Transverse colon (tissue), 4 donors: ENCODE measurements around the gene NDRG3. TPM values are rescaled to one million over a fixed set of nuclear protein-coding genes. Genes with fewer than 3 reads are reported as not detected.

ENCODE experiments used
- DNase-seq: peaks from one replicate; pipeline ENCODE4 v3.0.0-alpha.2; 2019
- H3K27ac ChIP-seq, 4 donors: fragments of 200-600 bp; sonication (generic); 2 replicates each; pipeline ENCODE4 v1.5.1; 2016 to 2018; ENCODE audit warnings: inconsistent platforms in 4 of 4
- H3K27me3 ChIP-seq: fragments of 200-600 bp; sonication (generic); 2 replicates; pipeline ENCODE4 v1.5.1; 2017; ENCODE audit warnings: inconsistent platforms
- H3K36me3 ChIP-seq, 4 donors: fragments of 200-600 bp; sonication (generic); 2 replicates each; pipeline ENCODE4 v1.5.1; 2017 to 2019; ENCODE audit warnings: inconsistent platforms in 4 of 4
- H3K4me1 ChIP-seq, 4 donors: fragments of 200-600 bp; sonication (generic); 2 replicates each; pipeline ENCODE4 v1.5.1; 2017 to 2020; ENCODE audit warnings: inconsistent platforms in 4 of 4
- H3K4me3 ChIP-seq, 4 donors: fragments of 200-600 bp; sonication (generic); 1 replicate in 1 of 4; 2 replicates in 3 of 4; pipeline versions ENCODE4 v1.5.1 to v1.6.1; 2017 to 2019; ENCODE audit warnings: inconsistent platforms in 4 of 4
- H3K9me3 ChIP-seq, 2 donors: fragments of 200-600 bp; sonication (generic); 2 replicates each; pipeline ENCODE4 v1.5.1; 2017 to 2019; ENCODE audit warnings: inconsistent platforms in 2 of 2
- CTCF ChIP-seq, 5 experiments: fragments of 200-600 bp in 3 of 5; fragments of 450-650 bp in 2 of 5; sonication (generic) in 3 of 5; IDR thresholded peaks; 1 replicate in 2 of 5; 2 replicates in 3 of 5; pipeline ENCODE4 v1.5.1; 2016 to 2017; ENCODE audit warnings: antibody characterized with exemption in 5 of 5, inconsistent platforms in 3 of 5, mild to moderate bottlenecking in 2 of 5, moderate library complexity in 1 of 5
- EP300 ChIP-seq: sonication (generic); formaldehyde crosslinking; IDR thresholded peaks from one replicate; pipeline ENCODE4 v1.6.1; 2017; ENCODE audit warnings: antibody characterized with exemption, low read depth
- POLR2A ChIP-seq: fragments of 450-650 bp; IDR thresholded peaks from one replicate; pipeline ENCODE4 v1.6.1; 2016; ENCODE audit warnings: antibody characterized with exemption, mild to moderate bottlenecking, moderate library complexity
- POLR2AphosphoS5 ChIP-seq, 3 donors: sonication (generic); formaldehyde crosslinking; IDR thresholded peaks; one replicate each; pipeline ENCODE4 v1.6.1; 2016; ENCODE audit warnings: antibody characterized with exemption in 3 of 3
- WGBS, 2 donors: methylation state at CpG; one replicate each; pipeline ENCODE4 v1.1.5; 2018; ENCODE audit warnings: low coverage in 1 of 2; 5-methylcytosine and 5-hydroxymethylcytosine counted together
- in situ Hi-C, 4 donors: fragments of 200-750 bp; cut with MboI; loops; one replicate each; pipeline versions ENCODE4 v1.15.0 to v1.15.1; 2017; ENCODE audit warnings: low sequenced_read_pairs in 3 of 4, low pct_ligation_motif_present in 1 of 4, low pct_unique_long_range_greater_than_20kb in 1 of 4
- intact Hi-C: fragments of 100-400 bp; cut with DNase I; formaldehyde crosslinking; loops from one replicate; pipeline ENCODE4 v1.15.1; 2023; ENCODE audit warnings: low total_unique reads
- total RNA-seq, 4 donors: library from RNA; depleted of rRNA; stranded (reverse); fragments of >200 nt; gene quantifications; one replicate each; pipeline ENCODE4 v1.1.0, GENCODE V29; 2016

NDRG3 gene
- total RNA-seq, 4 donors from 2014 or later, result 1.9 to 54.7 (median 33.1) TPM

GRCh38 chr20:36736451-36737182 lies 9.3 kb downstream of the NDRG3 start:
- in situ Hi-C loops, result no loop called here
- 85% methylated on average over 3 of the region's 3 CpGs; no CpG with 5 or more reads in 1 of the 2 donors for WGBS, 2 donors
- no peaks in the 10 kb centered on the region for H3K9me3 ChIP-seq

DNA sequence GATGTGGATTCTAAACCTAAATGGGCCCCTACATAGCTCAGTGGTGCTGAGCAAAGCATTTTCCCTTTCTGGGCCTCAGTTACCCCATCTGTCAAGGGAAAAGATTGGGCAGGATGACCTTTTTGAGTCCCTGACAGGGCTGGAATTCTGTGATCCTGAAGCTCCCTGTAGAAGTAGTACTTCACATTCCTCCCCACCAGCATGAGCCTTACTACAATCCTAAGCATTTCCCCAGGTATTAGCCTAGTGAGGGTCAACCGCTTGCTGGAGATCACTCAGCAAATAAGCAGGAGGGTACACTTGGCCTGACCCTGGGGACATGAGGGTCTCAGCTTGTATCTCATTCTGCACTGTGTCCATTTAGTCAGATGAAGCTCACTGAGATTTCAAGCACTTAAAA lies 13.4 kb downstream of the NDRG3 start:
- Histone ChIP-seq H3K27ac (no peak overlapping the region), H3K4me3 (no peak overlapping the region), H3K9me3 (no peaks in the 10 kb centered on the region), H3K36me3 (no peaks in the 10 kb centered on the region), H3K27me3 (no peaks in the 10 kb centered on the region), H3K4me1 (peaks cover 0 to 25% (median 2%) of the 10 kb centered on the region in 4 donors)
- no peak for TF ChIP-seq EP300
- in situ Hi-C loops (no loop called here), intact Hi-C loops (loop anchor here (5.0 kb wide), 1 partner anchor 1025 kb away; no protein-coding TSS in a partner anchor)
- DNase-seq, result no peak
- WGBS, 2 donors, result 95% methylated on average over 1 of the region's 1 CpG; no CpG with 5 or more reads in 1 of the 2 donors

More at GRCh38 chr20:36736451-36737182, 9.3 kb downstream of the NDRG3 start:
- Histone ChIP-seq H3K4me1 (peaks cover 0 to 25% (median 2%) of the 10 kb centered on the region in 4 donors), H3K4me3 (no peak overlapping the region), H3K36me3 (no peaks in the 10 kb centered on the region), H3K27me3 (no peaks in the 10 kb centered on the region), H3K27ac (no peak overlapping the region)
- no peak for TF ChIP-seq CTCF (IDR thresholded peaks at IDR 0.05)
- no peak for TF ChIP-seq EP300
- no peak for TF ChIP-seq POLR2AphosphoS5 (IDR thresholded peaks at IDR 0.05)
- TF ChIP-seq POLR2A, result no peak
- intact Hi-C loops, result no loop called here
- DNase-seq, result no peak

DNA sequence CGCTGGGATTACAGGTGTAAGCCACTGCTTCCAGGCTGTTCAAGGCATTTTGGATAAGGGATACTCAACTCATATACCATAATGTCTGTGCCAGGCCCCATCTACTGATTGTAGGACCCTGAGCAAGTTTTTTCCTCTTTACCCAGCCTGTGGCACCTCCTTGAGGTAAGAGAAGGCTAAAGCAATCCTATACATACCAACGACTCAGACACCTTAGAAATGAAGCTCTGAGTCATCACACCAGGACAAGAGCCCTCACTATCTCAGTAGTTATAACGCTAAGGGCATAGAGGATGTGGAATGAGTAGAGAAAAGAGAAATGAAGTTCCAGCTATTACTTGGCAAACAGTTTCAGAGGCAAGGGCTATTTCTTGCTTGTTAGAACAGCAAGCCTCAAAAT lies 16.9 kb downstream of the NDRG3 start:
- Histone ChIP-seq H3K9me3 (no peaks in the 10 kb centered on the region), H3K27ac (no peak overlapping the region), H3K36me3 (no peaks in the 10 kb centered on the region), H3K27me3 (no peaks in the 10 kb centered on the region), H3K4me3 (no peak overlapping the region), H3K4me1 (peaks cover 0 to 23% (median 2%) of the 10 kb centered on the region in 4 donors)
- in situ Hi-C loops (no loop called here), intact Hi-C loops (no loop called here)
- TF ChIP-seq POLR2A (no peak), CTCF (IDR thresholded peaks at IDR 0.05) (no peak), EP300 (no peak), POLR2AphosphoS5 (IDR thresholded peaks at IDR 0.05) (no peak)
- WGBS, 2 donors, result 73% methylated on average over 3 of the region's 3 CpGs; no CpG with 5 or more reads in 1 of the 2 donors
- DNase-seq, result no peak

DNA sequence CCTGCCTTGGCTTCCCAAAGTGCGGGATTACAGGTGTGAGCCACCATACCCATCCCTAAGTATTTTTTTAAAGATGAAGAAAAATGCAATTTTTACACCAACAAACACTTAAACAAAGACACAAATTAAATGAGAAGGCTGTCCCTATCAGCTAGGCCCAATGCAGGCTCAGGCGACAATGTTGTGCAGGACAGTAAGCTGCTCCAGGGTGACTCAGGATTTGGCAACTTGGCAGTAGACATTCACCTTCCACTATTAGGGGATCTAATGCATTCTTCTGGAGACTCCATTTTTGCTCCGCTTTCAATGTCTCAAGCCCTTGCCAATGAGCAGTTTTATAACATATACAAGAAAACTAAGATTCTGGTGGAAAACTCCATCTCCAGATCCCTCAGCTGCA lies 19.7 kb downstream of the NDRG3 start:
- peaks cover 0 to 3% (median 0%) of the 10 kb centered on the region in 4 donors for H3K4me1 ChIP-seq
- H3K9me3 ChIP-seq, result no peaks in the 10 kb centered on the region
- WGBS, 2 donors, result 97% methylated on average over 3 of the region's 3 CpGs; no CpG with 5 or more reads in 1 of the 2 donors
- no peak overlapping the region for H3K4me3 ChIP-seq
- intact Hi-C loops (no loop called here), in situ Hi-C loops (no loop called here)
- no peak for TF ChIP-seq POLR2A
- TF ChIP-seq POLR2AphosphoS5 (IDR thresholded peaks at IDR 0.05), result no peak
- TF ChIP-seq EP300, result no peak
- no peak for TF ChIP-seq CTCF (IDR thresholded peaks at IDR 0.05)
- no peak overlapping the region for H3K27ac ChIP-seq
- no peak for DNase-seq
- no peaks in the 10 kb centered on the region for H3K27me3 ChIP-seq
- H3K36me3 ChIP-seq, result peaks cover 0 to 5% (median 0%) of the 10 kb centered on the region in 4 donors
